Uterus (tissue), 4 donors: Measurements from ENCODE around the gene ZC2HC1B. TPM values are rescaled to one million over a fixed set of nuclear protein-coding genes. Genes with fewer than 3 reads are reported as not detected.
"Not testable (repeated sequence)": the region's sequence is repeated elsewhere in the genome, so short reads cannot be mapped to it uniquely, and the experiment has no call there.

Experiments used
- DNase-seq, 2 donors: peaks; one replicate each; pipeline ENCODE4 v3.0.0-alpha.2; 2019 to 2020
- H3K27ac ChIP-seq, 2 donors: fragments of 200-600 bp; sonication (generic); 1 replicate in 1 of 2; 2 replicates in 1 of 2; pipeline ENCODE4 v1.5.1; 2016 to 2018
- H3K27me3 ChIP-seq, 2 donors: fragments of 200-600 bp; sonication (generic); one replicate each; pipeline ENCODE4 v1.5.1; 2018 to 2019; ENCODE audit warnings: control low read depth in 1 of 2
- H3K36me3 ChIP-seq, 2 donors: fragments of 200-600 bp; sonication (generic); one replicate each; pipeline ENCODE4 v1.5.1; 2019; ENCODE audit warnings: control low read depth in 1 of 2
- H3K4me1 ChIP-seq, 2 donors: fragments of 200-600 bp; sonication (generic); one replicate each; pipeline ENCODE4 v1.5.1; 2018 to 2019; ENCODE audit warnings: control low read depth in 1 of 2
- H3K4me3 ChIP-seq, 2 donors: fragments of 200-600 bp; sonication (generic); 1 replicate in 1 of 2; 2 replicates in 1 of 2; pipeline ENCODE4 v1.5.1; 2018 to 2019; ENCODE audit warnings: mild to moderate bottlenecking in 1 of 2
- H3K9me3 ChIP-seq, 2 donors: fragments of 200-600 bp; sonication (generic); one replicate each; pipeline ENCODE4 v1.5.1; 2019; ENCODE audit warnings: control low read depth in 1 of 2
- CTCF ChIP-seq, 4 experiments: fragments of 200-600 bp in 2 of 4; fragments of 450-650 bp in 2 of 4; sonication (generic) in 2 of 4; IDR thresholded peaks; one replicate each; pipeline ENCODE4 v1.5.1; 2016 to 2019; ENCODE audit warnings: antibody characterized with exemption in 4 of 4, mild to moderate bottlenecking in 2 of 4, moderate library complexity in 1 of 4
- POLR2A ChIP-seq, 2 donors: fragments of 450-650 bp; IDR thresholded peaks; one replicate each; pipeline ENCODE4 v1.6.1; 2016; ENCODE audit warnings: antibody characterized with exemption in 2 of 2, mild to moderate bottlenecking in 1 of 2, moderate library complexity in 1 of 2
- intact Hi-C: fragments of 100-400 bp; cut with DNase I; formaldehyde crosslinking; loops from one replicate; pipeline ENCODE4 v1.15.1; 2023; ENCODE audit warnings: low total_unique reads
- total RNA-seq, 4 donors: library from RNA; depleted of rRNA in 3 of 4; stranded (reverse); fragments of >200 nt in 3 of 4; gene quantifications; one replicate each; pipeline versions ENCODE4 v1.1.0 to v1.2.4, GENCODE V29; 2014 to 2023
- donor health status: DM: yes; HTN: yes; CAD: no.

Gene ZC2HC1B
- total RNA-seq, 4 donors from 2014 or later = 0.35 TPM; not detected in 3

DNA sequence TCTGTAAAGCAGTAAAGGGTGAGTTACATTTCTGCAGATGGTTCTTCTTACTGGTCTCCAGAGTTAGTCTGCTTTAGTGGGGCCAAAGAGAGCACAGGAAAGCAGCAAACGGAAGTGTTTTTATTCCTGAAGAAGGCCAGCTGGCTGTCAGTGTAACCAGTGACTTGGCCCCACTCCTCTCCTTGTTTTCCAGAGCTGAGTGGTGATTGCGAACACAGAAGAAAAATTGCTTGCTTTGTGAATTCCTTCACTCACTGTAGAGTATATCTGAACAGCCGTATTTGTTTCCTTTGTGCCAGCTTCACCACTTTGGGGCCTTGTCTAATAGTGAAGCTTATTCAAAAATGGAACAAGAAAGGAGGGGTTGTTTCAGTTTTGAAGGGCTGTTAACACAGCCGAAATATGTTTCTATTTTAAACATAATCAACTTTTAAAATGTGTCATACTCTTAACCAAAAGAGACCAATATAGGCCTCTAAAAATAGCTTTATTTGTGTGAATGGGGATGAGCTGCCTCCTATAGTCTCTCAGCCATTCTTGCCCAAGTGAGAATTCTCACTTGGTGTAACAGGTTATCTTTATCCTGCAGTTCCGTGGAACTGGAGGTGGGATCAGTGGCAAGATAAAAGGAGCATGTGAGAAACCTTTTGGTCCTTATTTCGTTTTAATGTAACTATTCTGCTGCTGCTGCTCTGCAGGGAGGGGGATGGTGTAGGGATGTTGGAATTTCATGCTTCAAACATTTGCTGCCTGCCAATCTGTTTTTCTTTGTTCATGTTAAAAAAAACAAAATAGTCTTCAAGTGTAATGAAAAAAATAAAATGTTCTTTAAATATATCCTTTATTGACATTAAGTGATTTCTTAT lies 37.8 kb downstream of the ZC2HC1B start:
- Histone ChIP-seq H3K27me3 (no peaks in the 10 kb centered on the region), H3K27ac (peak overlapping the region; percentile 60 to 76), H3K9me3 (no peaks in the 10 kb centered on the region), H3K4me1 (peaks cover 0 to 11% of the 10 kb centered on the region in 2 donors), H3K4me3 (no peak overlapping the region), H3K36me3 (no peaks in the 10 kb centered on the region)
- DNase-seq = peak; percentile 65 to 73
- intact Hi-C loops = no loop called here
- no peak for TF ChIP-seq CTCF (IDR thresholded peaks at IDR 0.05)
- no peak for TF ChIP-seq POLR2A (IDR thresholded peaks at IDR 0.05)

DNA sequence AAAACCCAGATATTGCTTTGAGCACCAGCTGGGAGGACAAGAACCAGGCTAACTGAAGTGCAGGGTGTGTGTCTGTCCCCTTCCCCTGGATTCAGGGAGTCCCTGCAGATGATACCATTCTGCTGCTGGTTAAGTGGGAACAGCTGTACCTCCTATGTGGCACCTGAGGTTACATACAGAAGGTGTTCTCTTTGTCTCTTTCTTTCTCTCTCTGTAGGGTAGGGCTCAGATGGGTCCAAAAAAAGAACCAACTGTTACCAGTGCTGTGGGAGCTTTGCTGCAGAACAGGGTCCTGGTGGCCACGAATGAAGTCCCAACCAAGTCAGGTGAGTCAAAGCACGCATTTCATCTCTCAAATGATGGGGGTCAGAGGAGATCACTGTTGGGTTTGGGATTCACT lies 38.6 kb downstream of the ZC2HC1B start:
- Histone ChIP-seq H3K27me3 (no peaks in the 10 kb centered on the region), H3K4me3 (no peak overlapping the region), H3K27ac (peak overlapping the region; percentile 60 to 76), H3K36me3 (no peaks in the 10 kb centered on the region), H3K4me1 (peaks cover 0 to 11% of the 10 kb centered on the region in 2 donors), H3K9me3 (no peaks in the 10 kb centered on the region)
- intact Hi-C loops = no loop called here
- DNase-seq = no peak
- TF ChIP-seq POLR2A (IDR thresholded peaks at IDR 0.05) (no peak), CTCF (IDR thresholded peaks at IDR 0.05) (no peak)

DNA sequence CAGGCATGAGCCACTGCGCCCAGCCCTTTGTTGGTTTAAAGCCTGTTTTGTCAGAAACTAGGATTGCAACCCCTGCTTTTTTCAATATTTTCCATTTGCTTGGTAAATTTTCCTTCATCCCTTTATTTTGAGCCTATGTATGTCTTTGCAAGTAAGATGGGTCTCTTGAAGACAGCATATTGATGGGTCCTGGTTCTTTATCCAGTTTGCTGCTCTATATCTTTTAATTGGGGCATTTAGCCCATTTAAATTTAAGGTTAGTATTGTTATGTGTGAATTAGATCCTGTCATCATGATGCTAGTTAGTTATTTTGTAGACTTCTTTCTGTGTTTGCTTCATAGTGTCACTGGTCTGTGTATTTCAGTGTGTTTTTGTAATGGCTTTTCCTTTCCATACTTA lies 46.8 kb downstream of the ZC2HC1B start:
- intact Hi-C loops = no loop called here
- no peak for DNase-seq
- no peaks in the 10 kb centered on the region for H3K4me1 ChIP-seq
- H3K27me3 ChIP-seq = no peaks in the 10 kb centered on the region
- TF ChIP-seq CTCF (IDR thresholded peaks at IDR 0.05) = no peak
- TF ChIP-seq POLR2A (IDR thresholded peaks at IDR 0.05) = no peak
- no peak overlapping the region for H3K4me3 ChIP-seq
- H3K9me3 ChIP-seq = peaks cover 0 to 7% of the 10 kb centered on the region in 2 donors
- H3K36me3 ChIP-seq = no peaks in the 10 kb centered on the region
- H3K27ac ChIP-seq = no peak overlapping the region

GRCh38 chr6:143912671-143913070 lies 48.4 kb downstream of the ZC2HC1B start:
- Histone ChIP-seq H3K27ac (no peak overlapping the region), H3K36me3 (no peaks in the 10 kb centered on the region), H3K4me3 (no peak overlapping the region), H3K4me1 (no peaks in the 10 kb centered on the region), H3K27me3 (no peaks in the 10 kb centered on the region), H3K9me3 (peaks cover 0 to 7% of the 10 kb centered on the region in 2 donors)
- intact Hi-C loops = no loop called here
- TF ChIP-seq POLR2A (IDR thresholded peaks at IDR 0.05) (no peak), CTCF (IDR thresholded peaks at IDR 0.05) (no peak)
- no peak for DNase-seq

- H3K27ac ChIP-seq, DNase-seq, H3K4me1 ChIP-seq, H3K9me3 ChIP-seq, H3K27me3 ChIP-seq, intact Hi-C loops, H3K4me3 ChIP-seq, H3K36me3 ChIP-seq: not testable (repeated sequence)
Observed at GRCh38 chr6:143917026-143917425, 52.8 kb downstream of the ZC2HC1B start.
